MM.1S (cell line): Measurements from ENCODE around the gene DCTN4.

ENCODE experiments used
- DNase-seq: peaks from one replicate; pipeline ENCODE4 v3.0.0-alpha.2; 2015
- H2AFZ ChIP-seq: fragments of 300-600 bp; sonication (generic); 2 replicates; pipeline ENCODE4 v1.6.0; 2016; ENCODE audit warnings: antibody characterized with exemption, low read length
- H3F3A ChIP-seq: fragments of 300-600 bp; sonication (generic); 2 replicates; pipeline ENCODE4 v1.6.1; 2016; ENCODE audit warnings: mild to moderate bottlenecking, antibody characterized with exemption, low read length, moderate library complexity, mixed read lengths; ENCODE audit not compliant: insufficient read depth
- H3K27ac ChIP-seq: fragments of 300-600 bp; sonication (generic); 2 replicates; pipeline ENCODE4 v1.5.1; 2016; ENCODE audit warnings: mild to moderate bottlenecking, low read length
- H3K27me3 ChIP-seq: fragments of 300-600 bp; sonication (generic); replicated peaks from 2 replicates; pipeline ENCODE4 v1.6.0; 2016; ENCODE audit warnings: low read length; ENCODE audit not compliant: insufficient read depth
- H3K36me3 ChIP-seq: fragments of 300-600 bp; sonication (generic); replicated peaks from 2 replicates; pipeline ENCODE4 v1.6.1; 2016; ENCODE audit warnings: mild to moderate bottlenecking, low read length, mixed read lengths; ENCODE audit not compliant: insufficient read depth
- H3K4me1 ChIP-seq: fragments of 300-600 bp; sonication (generic); 2 replicates; pipeline ENCODE4 v1.6.1; 2016; ENCODE audit warnings: low read length, mixed read lengths
- H3K4me2 ChIP-seq: fragments of 300-600 bp; sonication (generic); 2 replicates; pipeline ENCODE4 v1.6.0; 2016; ENCODE audit warnings: low read depth, low read length
- H3K4me3 ChIP-seq: fragments of 300-600 bp; sonication (generic); 2 replicates; pipeline ENCODE4 v1.5.1; 2016; ENCODE audit warnings: low read length, mixed read lengths
- H3K79me2 ChIP-seq: fragments of 300-600 bp; sonication (generic); 2 replicates; pipeline ENCODE4 v1.6.1; 2016; ENCODE audit warnings: mixed run types, low read length, mixed read lengths
- H3K9ac ChIP-seq: fragments of 300-600 bp; sonication (generic); 2 replicates; pipeline ENCODE4 v1.6.1; 2016; ENCODE audit warnings: low read length, mixed read lengths
- H3K9me2 ChIP-seq: fragments of 300-600 bp; sonication (generic); replicated peaks from 2 replicates; pipeline ENCODE4 v1.6.1; 2016; ENCODE audit warnings: mild to moderate bottlenecking, low read length, mixed read lengths; ENCODE audit not compliant: insufficient read depth
- H3K9me3 ChIP-seq: fragments of 300-600 bp; sonication (generic); replicated peaks from 2 replicates; pipeline ENCODE4 v1.6.1; 2016; ENCODE audit warnings: mild to moderate bottlenecking, low read length, mixed read lengths; ENCODE audit not compliant: insufficient read depth
- H4K20me1 ChIP-seq: fragments of 300-600 bp; sonication (generic); 2 replicates; pipeline ENCODE4 v1.6.1; 2016; ENCODE audit warnings: mild to moderate bottlenecking, low read length, moderate library complexity, mixed read lengths; ENCODE audit not compliant: insufficient read depth
- CTCF ChIP-seq: fragments of 300-600 bp; sonication (generic); IDR thresholded peaks from 2 replicates; pipeline ENCODE4 v1.5.1; 2016; ENCODE audit warnings: antibody characterized with exemption, low read length, mixed read lengths
- EZH2 ChIP-seq: fragments of 300-600 bp; sonication (generic); optimal IDR thresholded peaks from 2 replicates; pipeline ENCODE3; 2017; ENCODE audit warnings: low read depth, mild to moderate bottlenecking, antibody characterized with exemption, low read length, mixed read lengths
- EZH2phosphoT487 ChIP-seq: fragments of 300-600 bp; sonication (generic); IDR thresholded peaks from 2 replicates; pipeline ENCODE4 v1.6.1; 2018; ENCODE audit warnings: antibody characterized with exemption, low read length

DCTN4 gene

GRCh38 chr5:150778088-150778516 lies 19.3 kb upstream of the DCTN4 start:
- Histone ChIP-seq H3K4me3 (peak overlapping the region; percentile 70), H3K27ac (no peak overlapping the region), H3K9me2 (no peaks in the 10 kb centered on the region), H3K4me1 (no peaks in the 10 kb centered on the region), H3K79me2 (no peaks in the 10 kb centered on the region), H3K36me3 (no peaks in the 10 kb centered on the region), H4K20me1 (no peaks in the 10 kb centered on the region), H3F3A (no peaks in the 10 kb centered on the region), H3K9ac (peak overlapping the region; percentile 32; the same call in 1 of the 2 replicates), H2AFZ (peak overlapping the region; percentile 95), H3K9me3 (no peaks in the 10 kb centered on the region), H3K4me2 (peak overlapping the region; percentile 92), H3K27me3 (peaks cover 6% of the 10 kb centered on the region; the same call in 1 of the 2 replicates)
- TF ChIP-seq EZH2phosphoT487 (no peak), CTCF (no peak), EZH2 (no peak)
- no peak for DNase-seq

- Histone ChIP-seq H3K4me3 (no peak overlapping the region), H3K79me2 (no peaks in the 10 kb centered on the region), H3K27me3 (peaks cover 6% of the 10 kb centered on the region; the same call in 1 of the 2 replicates), H2AFZ (no peak overlapping the region), H3K36me3 (no peaks in the 10 kb centered on the region), H3K27ac (no peak overlapping the region), H3K4me1 (no peaks in the 10 kb centered on the region), H3K4me2 (0 out of 2 replicates have a peak overlapping the region, but pooled peaks have one; percentile 92), H4K20me1 (no peaks in the 10 kb centered on the region), H3K9ac (no peak overlapping the region), H3F3A (no peaks in the 10 kb centered on the region), H3K9me3 (no peaks in the 10 kb centered on the region), H3K9me2 (no peaks in the 10 kb centered on the region)
- TF ChIP-seq CTCF (no peak), EZH2 (no peak), EZH2phosphoT487 (no peak)
- DNase-seq, result no peak
These were observed 18.9 kb upstream of the DCTN4 start for GRCh38 chr5:150777685-150778084.

GRCh38 chr5:150774145-150774544 lies 15.3 kb upstream of the DCTN4 start:
- Histone ChIP-seq H4K20me1 (no peaks in the 10 kb centered on the region), H3K4me1 (no peaks in the 10 kb centered on the region), H3K9ac (no peak overlapping the region), H3K4me3 (no peak overlapping the region), H3K27me3 (peaks cover 6% of the 10 kb centered on the region; the same call in 1 of the 2 replicates), H3F3A (no peaks in the 10 kb centered on the region), H3K79me2 (no peaks in the 10 kb centered on the region), H3K27ac (no peak overlapping the region), H3K9me2 (no peaks in the 10 kb centered on the region), H3K4me2 (no peak overlapping the region), H3K36me3 (no peaks in the 10 kb centered on the region), H2AFZ (no peak overlapping the region), H3K9me3 (no peaks in the 10 kb centered on the region)
- DNase-seq, result no peak
- TF ChIP-seq EZH2, result no peak
- TF ChIP-seq CTCF, result no peak
- no peak for TF ChIP-seq EZH2phosphoT487
